ENCODE measurements around the gene TM9SF3.

DNA sequence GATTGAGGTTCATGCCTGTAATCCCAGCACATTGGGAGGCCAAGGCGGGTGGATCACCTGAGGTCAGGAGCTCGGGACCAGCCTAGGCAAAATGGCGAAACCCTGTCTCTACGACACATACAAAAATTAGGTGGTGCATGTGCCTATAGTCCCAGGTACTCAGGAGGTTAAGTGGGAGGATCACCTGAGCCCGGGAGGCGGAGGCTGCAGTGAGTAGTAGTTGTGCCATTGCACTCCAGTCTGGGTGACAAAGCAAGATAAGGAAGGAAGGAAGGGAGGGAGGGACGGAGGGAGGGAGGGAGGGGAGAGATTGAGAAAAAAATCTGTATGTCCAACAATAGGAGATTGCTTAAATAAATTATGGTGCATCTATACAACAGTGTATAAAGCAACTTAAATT, 86.3 kb downstream of the TM9SF3 start:
- TF ChIP-seq CTCF (conservative IDR thresholded peaks at IDR 0.05; ENCODE audit: low read depth in 2 of 2) (no peak), JUNB (IDR thresholded peaks at IDR 0.05; ENCODE audit: unreplicated experiment) (no peak), POLR2AphosphoS5 (IDR thresholded peaks at IDR 0.05; ENCODE audit: low read depth) (no peak), EZH2 (IDR thresholded peaks at IDR 0.05; ENCODE audit: low read depth, unreplicated experiment) (no peak)

All from GM23338 (cell line).